ENCODE measurements around the gene ANP32A.

ANP32A gene

DNA sequence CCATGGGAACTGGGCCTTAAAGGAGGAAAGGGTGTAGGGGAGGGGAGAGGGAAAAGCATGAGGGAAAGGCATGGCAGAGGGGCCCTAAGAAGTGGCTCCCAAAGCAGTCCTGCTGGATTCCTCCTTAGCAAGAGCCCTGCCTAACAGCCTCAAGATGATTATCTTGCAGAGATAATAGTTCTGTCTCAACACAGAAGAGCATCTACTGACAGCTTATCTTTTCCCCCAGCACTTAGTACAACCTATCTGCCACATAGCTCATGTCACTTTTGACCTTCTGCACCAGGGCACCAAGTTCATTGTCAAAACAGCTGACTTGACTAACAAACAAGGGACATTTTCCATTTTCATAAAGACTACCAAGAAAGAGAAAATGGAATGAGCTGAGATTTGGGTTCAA, 86.3 kb downstream of the ANP32A start:
- DNase-seq (ENCODE audit: low read depth, low spot score): no peak
- no peak overlapping the region for H3K4me3 ChIP-seq (ENCODE audit: low read depth, low read length)
- POLR2A ChIA-PET: no interaction called here
- TF ChIP-seq, protein P1, sequence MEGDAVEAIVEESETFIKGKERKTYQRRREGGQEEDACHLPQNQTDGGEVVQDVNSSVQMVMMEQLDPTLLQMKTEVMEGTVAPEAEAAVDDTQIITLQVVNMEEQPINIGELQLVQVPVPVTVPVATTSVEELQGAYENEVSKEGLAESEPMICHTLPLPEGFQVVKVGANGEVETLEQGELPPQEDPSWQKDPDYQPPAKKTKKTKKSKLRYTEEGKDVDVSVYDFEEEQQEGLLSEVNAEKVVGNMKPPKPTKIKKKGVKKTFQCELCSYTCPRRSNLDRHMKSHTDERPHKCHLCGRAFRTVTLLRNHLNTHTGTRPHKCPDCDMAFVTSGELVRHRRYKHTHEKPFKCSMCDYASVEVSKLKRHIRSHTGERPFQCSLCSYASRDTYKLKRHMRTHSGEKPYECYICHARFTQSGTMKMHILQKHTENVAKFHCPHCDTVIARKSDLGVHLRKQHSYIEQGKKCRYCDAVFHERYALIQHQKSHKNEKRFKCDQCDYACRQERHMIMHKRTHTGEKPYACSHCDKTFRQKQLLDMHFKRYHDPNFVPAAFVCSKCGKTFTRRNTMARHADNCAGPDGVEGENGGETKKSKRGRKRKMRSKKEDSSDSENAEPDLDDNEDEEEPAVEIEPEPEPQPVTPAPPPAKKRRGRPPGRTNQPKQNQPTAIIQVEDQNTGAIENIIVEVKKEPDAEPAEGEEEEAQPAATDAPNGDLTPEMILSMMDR (IDR thresholded peaks at IDR 0.05; ENCODE audit: insufficient read depth, low read length, missing control alignments): no peak
- CTCF ChIA-PET: interaction anchor here (1.3 to 3.1 kb wide), 5 partner anchors 8 to 190 kb away, joined by 4 to 12 read pairs (median 5); no protein-coding TSS in a partner anchor

DNA sequence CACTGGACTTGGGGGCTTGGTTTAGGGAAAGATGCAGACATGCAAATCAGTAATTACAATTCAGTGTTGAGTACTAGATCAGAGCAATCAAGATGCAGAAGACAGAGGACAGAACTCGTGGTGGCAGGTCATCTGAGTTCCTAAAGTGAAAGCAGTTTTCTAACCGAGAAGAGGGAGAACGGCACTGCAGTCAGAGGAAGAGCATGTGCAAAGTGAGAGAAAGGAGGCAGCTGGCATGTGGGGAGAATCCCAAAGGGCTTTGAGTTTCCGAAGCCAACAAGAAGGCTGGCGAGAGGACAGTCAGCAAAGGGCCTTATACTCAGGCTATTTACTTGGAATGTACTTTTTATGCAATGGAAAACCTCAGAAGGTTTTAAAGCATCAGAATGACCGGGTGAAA, 87.0 kb downstream of the ANP32A start:
- TF ChIP-seq, protein P1 (IDR thresholded peaks at IDR 0.05; ENCODE audit: insufficient read depth, low read length, missing control alignments): no peak
- ChIA-PET POLR2A (no interaction called here), CTCF (interaction anchor here (1.6 to 3.1 kb wide), 2 partner anchors 13 to 142 kb away, joined by 4 to 12 read pairs; no protein-coding TSS in a partner anchor)
- no peak for DNase-seq (ENCODE audit: low read depth, low spot score)
- H3K4me3 ChIP-seq (ENCODE audit: low read depth, low read length): no peak overlapping the region

DNA sequence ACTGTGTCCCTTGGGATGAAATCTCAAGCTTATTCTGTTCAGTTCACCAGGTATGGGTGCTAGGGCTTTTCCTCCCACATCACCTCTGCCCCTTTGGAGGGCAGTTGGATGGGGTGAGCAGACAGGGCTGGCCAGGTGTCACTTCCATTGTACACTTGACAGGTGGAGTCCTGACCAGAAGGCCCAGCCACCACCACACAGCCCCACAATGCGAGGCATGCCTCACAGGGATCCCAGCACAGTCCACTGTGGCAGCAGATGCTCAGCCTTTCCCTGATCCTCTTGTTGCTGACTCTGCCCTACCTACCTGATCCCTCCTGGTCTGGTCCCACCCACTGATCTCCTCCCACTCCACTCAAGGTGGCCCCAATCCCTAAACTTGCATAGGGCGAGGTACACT, 88.2 kb downstream of the ANP32A start:
- CTCF ChIA-PET: interaction anchor here (1.4 to 2.6 kb wide), 5 partner anchors 10 to 193 kb away, joined by 3 to 35 read pairs (median 6); no protein-coding TSS in a partner anchor
- POLR2A ChIA-PET: no interaction called here

DNA sequence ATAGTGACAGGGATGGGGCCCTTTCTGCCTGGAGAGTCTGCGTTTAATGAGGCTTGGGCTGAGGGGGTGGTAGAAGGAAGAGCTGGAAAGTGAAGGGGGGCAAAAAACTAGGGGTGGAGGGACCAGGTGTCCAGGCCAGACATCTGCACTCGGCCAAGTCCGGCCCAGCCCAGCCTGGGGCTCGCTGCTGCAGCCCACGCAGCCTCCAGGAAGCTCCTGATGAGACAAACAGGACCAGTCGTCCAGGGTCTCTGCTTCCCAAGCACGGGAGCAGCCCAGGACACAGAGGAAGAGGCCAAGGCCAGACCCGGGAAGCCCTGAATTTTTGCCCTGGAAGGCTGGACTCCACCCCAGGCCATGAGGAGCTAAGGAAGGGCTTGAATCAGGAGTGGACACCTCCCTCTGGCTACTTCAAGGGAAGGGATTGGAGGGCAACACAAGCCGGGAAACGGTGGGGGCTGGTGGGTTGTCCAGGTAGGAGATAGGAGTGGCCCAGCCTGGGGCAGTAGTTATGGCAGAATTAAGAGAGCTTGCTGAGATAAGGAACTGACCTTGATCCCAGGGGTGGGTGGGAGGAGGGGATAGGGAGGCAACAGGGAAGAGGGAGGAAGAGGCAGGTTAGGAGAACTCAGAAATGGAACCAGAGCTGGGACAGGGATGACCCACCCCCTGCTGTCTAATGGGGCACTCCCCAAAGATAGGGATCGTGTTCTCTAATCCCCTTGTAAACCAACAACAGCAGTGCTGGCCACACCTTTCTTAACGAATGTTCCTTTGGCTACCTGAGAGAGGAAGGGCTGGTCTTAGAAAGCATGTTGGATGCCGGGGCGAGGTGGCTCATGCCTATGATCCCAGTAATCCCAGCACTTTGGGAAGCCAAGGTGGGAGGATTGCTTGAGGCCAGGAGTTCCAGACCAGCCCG, 89.5 kb downstream of the ANP32A start:
- DNase-seq (ENCODE audit: low read depth, low spot score): no peak
- TF ChIP-seq, protein P1 (IDR thresholded peaks at IDR 0.05; ENCODE audit: insufficient read depth, low read length, missing control alignments): no peak
- H3K4me3 ChIP-seq (ENCODE audit: low read depth, low read length): no peak overlapping the region
- ChIA-PET CTCF (interaction anchor here (0.7 to 2.6 kb wide), 8 partner anchors 9 to 194 kb away, joined by 3 to 35 read pairs (median 4); no protein-coding TSS in a partner anchor), POLR2A (interaction anchor here (0.6 kb wide), 1 partner anchor 53 kb away, joined by 4 read pairs; no protein-coding TSS in a partner anchor)

More for the DNA sequence above, 88.2 kb downstream of the ANP32A start:
- H3K4me3 ChIP-seq (ENCODE audit: low read depth, low read length): no peak overlapping the region
- DNase-seq (ENCODE audit: low read depth, low spot score): no peak
- TF ChIP-seq, protein P1 (IDR thresholded peaks at IDR 0.05; ENCODE audit: insufficient read depth, low read length, missing control alignments): no peak

DNA sequence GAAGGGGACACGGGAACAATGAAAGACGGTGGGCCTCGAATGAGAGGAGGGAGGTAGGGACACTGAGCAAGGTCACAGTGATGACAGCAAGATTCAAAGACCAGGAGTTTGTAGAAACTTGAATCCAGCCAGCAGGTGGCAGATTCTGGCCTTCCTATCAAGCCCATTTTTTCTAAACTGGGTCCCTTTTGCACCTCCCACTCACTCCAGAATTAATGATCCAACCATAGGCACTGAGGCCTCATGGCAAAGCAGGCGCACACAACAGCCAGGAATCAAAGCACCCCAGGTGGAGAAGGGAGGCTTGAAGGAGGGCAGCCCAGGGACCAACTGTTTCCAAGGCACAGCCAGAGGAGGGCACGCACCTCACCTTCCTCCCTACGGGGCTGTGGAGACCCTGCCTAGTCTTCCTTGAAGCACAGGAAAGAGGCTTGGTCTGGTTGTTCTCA, 90.2 kb downstream of the ANP32A start:
- H3K4me3 ChIP-seq (ENCODE audit: low read depth, low read length): no peak overlapping the region
- POLR2A ChIA-PET: interaction anchor here (0.6 kb wide), 1 partner anchor 53 kb away, joined by 4 read pairs; no protein-coding TSS in a partner anchor
- DNase-seq (ENCODE audit: low read depth, low spot score): no peak
- TF ChIP-seq, protein P1 (IDR thresholded peaks at IDR 0.05; ENCODE audit: insufficient read depth, low read length, missing control alignments): peak; percentile 44
- CTCF ChIA-PET: interaction anchor here (1.0 to 3.7 kb wide), 9 partner anchors 9 to 195 kb away, joined by 3 to 35 read pairs (median 4); no protein-coding TSS in a partner anchor
